GM18520 (cell line): ENCODE measurements around the gene MCL1.

Experiments
- ATAC-seq: cut with Tn5 transposase; IDR thresholded peaks from one replicate; pipeline ENCODE4 v1.9.1; 2021; ENCODE audit not compliant: unreplicated experiment

MCL1 gene

GRCh38 chr1:150557813-150558212 is 21.6 kb downstream of the MCL1 start:
- ATAC-seq, result no peak

- ATAC-seq, result no peak
These were observed 22.3 kb downstream of the MCL1 start for GRCh38 chr1:150557065-150557600.

- ATAC-seq, result no peak
These were observed 23.2 kb downstream of the MCL1 start for GRCh38 chr1:150555971-150556865.

- ATAC-seq, result no peak
These were observed 24.0 kb downstream of the MCL1 start for GRCh38 chr1:150555198-150555970.

- ATAC-seq, result no peak
These were observed 25.3 kb downstream of the MCL1 start for GRCh38 chr1:150554086-150554452.

GRCh38 chr1:150553392-150554085 is 25.9 kb downstream of the MCL1 start:
- no peak for ATAC-seq

GRCh38 chr1:150552911-150553289 is 26.5 kb downstream of the MCL1 start:
- no peak for ATAC-seq

- no peak for ATAC-seq
These were observed 27.1 kb downstream of the MCL1 start for GRCh38 chr1:150552128-150552910.

- ATAC-seq, result no peak
These were observed 27.7 kb downstream of the MCL1 start for GRCh38 chr1:150551784-150552127.

GRCh38 chr1:150551051-150551783 is 28.2 kb downstream of the MCL1 start:
- no peak for ATAC-seq

GRCh38 chr1:150550222-150551050 is 29.0 kb downstream of the MCL1 start:
- no peak for ATAC-seq

GRCh38 chr1:150549496-150550221 is 29.8 kb downstream of the MCL1 start:
- no peak for ATAC-seq

- no peak for ATAC-seq
These were observed 30.5 kb downstream of the MCL1 start, which contains the start of gene ADAMTSL4 for GRCh38 chr1:150548632-150549495. TSS of gene ADAMTSL4 (plus strand) at chr1:150549408. CDS start at chr1:150552289, 2,881 bp downstream.

- ATAC-seq, result no peak
These were observed 31.1 kb downstream of the MCL1 start for GRCh38 chr1:150548324-150548631.

GRCh38 chr1:150546294-150546937 is 33.0 kb downstream of the MCL1 start:
- no peak for ATAC-seq

GRCh38 chr1:150545486-150546032 is 33.9 kb downstream of the MCL1 start:
- ATAC-seq, result no peak

GRCh38 chr1:150544204-150544603 is 35.2 kb downstream of the MCL1 start:
- no peak for ATAC-seq
